Measurements from ENCODE around the gene ZDHHC5.

The ZDHHC5 gene

DNA sequence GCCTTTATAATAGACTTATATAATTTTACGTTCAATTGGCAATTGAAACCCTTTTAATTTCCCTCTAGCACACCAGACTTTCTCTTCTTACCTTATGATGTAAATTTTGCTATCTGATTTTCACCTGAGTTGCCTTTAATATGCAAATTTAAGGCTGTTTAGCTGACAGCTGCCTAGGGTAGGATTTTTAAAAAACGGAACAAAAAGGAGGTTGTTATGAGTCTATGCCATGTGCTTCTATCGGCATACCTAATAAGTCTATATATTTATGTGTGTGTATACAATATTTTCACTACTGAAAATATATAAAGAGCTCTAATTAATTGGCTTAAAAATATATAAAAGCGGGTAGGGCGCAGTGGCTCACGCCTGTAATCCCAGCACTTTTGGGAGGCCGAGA lies 61.6 kb downstream of the ZDHHC5 start:
- DNase-seq (ENCODE audit: low read depth): no peak

- DNase-seq (ENCODE audit: low read depth): no peak
Measured at GRCh38 chr11:57732661-57733060, 64.7 kb downstream of the ZDHHC5 start.

DNA sequence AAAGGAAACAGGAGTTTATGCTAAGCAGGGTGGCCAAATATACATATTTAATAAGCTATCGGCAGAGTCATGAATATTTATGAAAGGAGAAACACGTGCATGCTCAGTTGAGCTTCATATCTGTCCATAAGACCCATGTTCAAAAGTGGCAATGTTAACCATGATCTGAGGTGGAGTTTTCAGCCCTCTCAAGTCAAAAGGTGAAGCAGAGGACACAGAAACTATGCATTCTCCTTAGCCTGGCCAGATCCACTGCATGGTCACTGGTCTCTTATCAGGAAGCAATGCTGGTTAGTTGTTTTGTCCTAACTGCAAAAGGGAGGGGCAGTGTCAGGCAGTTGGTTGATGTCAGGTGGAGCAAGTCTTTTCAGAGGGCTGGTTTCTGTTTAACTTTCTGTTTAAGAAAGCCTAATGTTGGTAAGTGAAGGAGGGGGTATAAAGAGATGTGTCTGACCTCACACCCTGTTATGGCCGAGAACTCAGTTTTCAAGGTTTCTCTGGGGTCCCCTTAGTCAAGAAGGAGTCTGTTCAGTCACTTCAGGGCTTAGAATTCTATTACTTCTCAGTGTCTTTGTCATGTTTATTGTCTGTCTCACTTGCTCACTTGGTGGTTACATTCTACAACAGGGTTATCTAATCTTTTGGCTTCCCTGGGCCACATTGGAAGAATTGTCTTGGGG lies 67.8 kb downstream of the ZDHHC5 start:
- no peak for DNase-seq (ENCODE audit: low read depth)

GRCh38 chr11:57741132-57742086 lies 73.5 kb downstream of the ZDHHC5 start, which contains the start of gene SELENOH:
SELENOH (plus strand) TSS chr11:57741491; CDS start chr11:57741596, 105 bp downstream.
- DNase-seq (ENCODE audit: low read depth): peak; percentile 75

DNA sequence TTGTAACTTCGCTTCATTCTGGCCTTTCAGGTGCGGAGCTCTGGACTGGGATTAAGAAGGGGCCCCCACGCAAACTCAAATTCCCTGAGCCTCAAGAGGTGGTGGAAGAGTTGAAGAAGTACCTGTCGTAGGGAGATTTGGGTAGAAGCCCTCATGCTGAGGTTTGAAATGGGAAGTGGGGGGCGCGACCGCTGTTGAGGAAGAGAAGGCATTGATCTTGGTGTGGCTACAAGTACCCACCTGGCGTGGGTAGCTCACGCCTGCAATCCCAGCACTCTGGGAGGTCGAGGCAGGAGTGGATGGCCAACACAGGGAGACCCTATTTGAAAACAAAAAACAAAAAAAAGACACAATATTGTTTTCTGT lies 74.2 kb downstream of the ZDHHC5 start:
- DNase-seq (ENCODE audit: low read depth): no peak

DNA sequence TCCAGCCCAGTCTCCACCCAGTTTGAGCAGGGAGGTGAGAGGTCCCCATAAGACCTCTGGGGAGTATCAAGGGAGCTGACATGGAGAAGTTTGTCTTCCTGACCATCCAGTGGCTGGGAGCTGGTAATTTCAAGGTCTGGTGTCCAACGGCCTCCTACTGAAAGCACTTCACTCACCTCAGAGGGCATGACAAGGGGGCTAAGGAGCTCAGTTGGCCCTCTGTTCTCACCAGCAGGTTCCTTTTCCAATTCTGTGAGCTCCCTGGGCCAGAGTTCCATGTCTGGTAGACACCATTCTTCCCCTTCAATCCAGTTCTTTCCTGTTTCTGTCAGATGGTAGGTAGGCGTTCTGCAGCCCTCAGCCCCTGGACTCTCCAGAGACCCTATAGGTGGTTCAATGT lies 76.4 kb downstream of the ZDHHC5 start:
- no peak for DNase-seq (ENCODE audit: low read depth)

DNA sequence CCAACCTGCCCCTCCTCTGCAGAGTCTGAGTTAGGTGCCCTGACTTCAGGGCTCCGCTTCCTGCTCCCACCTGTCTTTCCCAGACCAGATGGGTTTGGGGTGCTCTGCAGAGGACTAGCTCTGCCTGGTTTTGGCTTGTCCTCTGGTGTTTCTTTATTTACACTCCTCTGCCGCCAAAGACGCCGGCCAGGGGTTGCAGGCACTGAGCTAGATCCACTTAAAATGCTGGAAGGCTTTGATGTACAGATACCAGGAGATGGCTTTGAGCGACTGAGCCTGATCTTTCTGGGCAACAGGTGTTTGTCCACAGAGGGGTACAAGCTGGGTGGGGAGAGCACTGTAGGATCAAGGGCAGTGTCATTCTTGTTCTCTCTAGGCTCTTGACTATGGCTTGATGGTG lies 77.3 kb downstream of the ZDHHC5 start:
- no peak for DNase-seq (ENCODE audit: low read depth)

GRCh38 chr11:57746920-57747319 lies 79.0 kb downstream of the ZDHHC5 start:
- no peak for DNase-seq (ENCODE audit: low read depth)

Measured in stimulated activated CD8-positive, alpha-beta memory T cell treated with anti-CD3 and anti-CD28 coated beads, Interleukin-15, amount 100 ng/mL, for 24 hours (primary cell).